Measurements from ENCODE around the gene SURF6. TPM values are rescaled to one million over a fixed set of nuclear protein-coding genes. Genes with fewer than 3 reads are reported as not detected.
"Not testable (repeated sequence)": the region's sequence is repeated elsewhere in the genome, so short reads cannot be mapped to it uniquely, and the experiment has no call there.

Gene SURF6
- total RNA-seq, 6 experiments from 2014 or later: 11.2 to 19.3 (median 13.5) TPM

DNA sequence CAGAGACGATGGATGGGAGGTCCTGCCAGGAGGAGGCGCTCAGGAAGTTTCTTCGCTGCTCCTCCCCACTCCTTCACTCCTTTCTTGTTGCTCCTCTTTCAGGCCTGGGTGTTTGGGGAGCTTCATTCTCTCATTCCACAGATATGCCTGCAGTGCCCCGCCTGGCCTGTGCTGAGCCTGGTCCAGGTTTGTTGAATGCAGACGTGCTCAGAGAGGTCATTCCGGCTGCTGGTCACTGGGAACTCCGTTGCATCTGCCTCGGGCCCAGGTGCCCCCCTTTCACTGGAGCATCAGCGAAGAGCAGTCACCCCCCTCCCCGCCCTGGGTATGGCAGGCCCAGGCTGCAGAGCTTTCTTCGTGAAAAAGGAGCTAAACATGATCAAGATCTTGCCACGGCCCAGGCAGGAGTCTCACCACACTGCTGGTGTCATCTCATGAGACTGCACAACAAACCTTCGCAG lies 15.5 kb downstream of the SURF6 start:
- H3K9me3 Mint-ChIP-seq: peaks cover 10% of the 10 kb centered on the region; the same call in 1 of the 2 replicates
- H3K4me1 Mint-ChIP-seq (ENCODE audit: low read depth): no peaks in the 10 kb centered on the region
- peaks cover 28% of the 10 kb centered on the region for H3K27me3 Mint-ChIP-seq (ENCODE audit: insufficient read depth)
- no peaks in the 10 kb centered on the region for H3K36me3 Mint-ChIP-seq (ENCODE audit: low read depth)
- no peak overlapping the region for H3K4me3 Mint-ChIP-seq
- no peak for DNase-seq
- 0 out of 2 replicates have a peak, but pooled peaks have one; percentile 11 for TF ChIP-seq CTCF (IDR thresholded peaks at IDR 0.05)
- no peak overlapping the region for H3K27ac Mint-ChIP-seq

DNA sequence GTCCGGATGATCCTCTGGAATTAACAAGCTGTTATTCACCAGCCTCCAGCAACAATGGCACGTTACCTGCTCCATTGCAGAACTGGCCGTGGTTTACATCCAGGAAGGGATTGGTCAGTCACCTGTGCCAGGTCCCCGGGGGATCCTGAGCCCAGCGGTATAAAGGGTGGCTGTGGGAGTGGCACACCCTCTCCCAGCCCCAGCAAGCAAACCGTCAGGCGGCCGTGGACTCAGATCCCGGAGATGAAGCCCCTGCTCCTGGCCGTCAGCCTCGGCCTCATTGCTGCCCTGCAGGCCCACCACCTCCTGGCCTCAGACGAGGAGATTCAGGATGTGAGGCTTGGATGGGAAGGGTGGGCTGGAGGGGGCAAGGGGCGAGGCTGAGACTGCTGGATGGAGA lies 18.4 kb downstream of the SURF6 start:
- not testable (repeated sequence) for DNase-seq; H3K36me3 Mint-ChIP-seq (ENCODE audit: low read depth); H3K4me3 Mint-ChIP-seq; H3K27ac Mint-ChIP-seq; H3K9me3 Mint-ChIP-seq; H3K4me1 Mint-ChIP-seq (ENCODE audit: low read depth)
- peaks cover 16% of the 10 kb centered on the region for H3K27me3 Mint-ChIP-seq (ENCODE audit: insufficient read depth)

- no peak overlapping the region for H3K4me3 Mint-ChIP-seq
- peaks cover 13% of the 10 kb centered on the region for H3K27me3 Mint-ChIP-seq (ENCODE audit: insufficient read depth)
- TF ChIP-seq CTCF (IDR thresholded peaks at IDR 0.05): no peak
- no peak for DNase-seq
- H3K4me1 Mint-ChIP-seq (ENCODE audit: low read depth): no peaks in the 10 kb centered on the region
- H3K27ac Mint-ChIP-seq: no peak overlapping the region
- no peaks in the 10 kb centered on the region for H3K36me3 Mint-ChIP-seq (ENCODE audit: low read depth)
- H3K9me3 Mint-ChIP-seq: no peaks in the 10 kb centered on the region
Measured at GRCh38 chr9:133315997-133316396, 20.0 kb downstream of the SURF6 start.

GRCh38 chr9:133309608-133310007 lies 26.4 kb downstream of the SURF6 start:
- Mint-ChIP-seq H3K9me3 (peaks cover 6% of the 10 kb centered on the region), H3K27ac (no peak overlapping the region), H3K27me3 (ENCODE audit: insufficient read depth) (peaks cover 25% of the 10 kb centered on the region), H3K4me1 (ENCODE audit: low read depth) (peaks cover 8% of the 10 kb centered on the region; the same call in 1 of the 2 replicates), H3K36me3 (ENCODE audit: low read depth) (peaks cover 9% of the 10 kb centered on the region), H3K4me3 (no peak overlapping the region)
- DNase-seq: no peak
- no peak for TF ChIP-seq CTCF (IDR thresholded peaks at IDR 0.05)

DNA sequence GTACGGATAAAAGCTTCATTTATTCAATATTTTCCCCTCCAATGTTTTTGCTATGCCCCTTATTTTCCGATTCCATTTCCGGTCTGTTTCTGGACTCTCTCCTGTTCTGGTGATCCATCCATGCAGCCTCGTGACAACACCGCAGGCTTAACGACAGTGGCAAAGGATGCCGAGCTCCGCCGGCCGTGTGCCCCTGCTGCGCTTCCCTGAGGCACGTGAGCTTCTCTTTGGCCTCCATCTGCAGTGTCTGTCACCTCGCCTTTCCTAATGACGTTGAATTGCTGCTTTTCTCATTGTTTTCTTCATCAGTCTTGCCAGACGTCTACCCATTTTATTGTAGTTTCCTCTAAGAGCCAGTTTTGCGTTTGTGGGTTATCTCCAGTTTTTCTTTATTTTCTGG lies 28.7 kb downstream of the SURF6 start:
- peaks cover 27% of the 10 kb centered on the region for H3K27me3 Mint-ChIP-seq (ENCODE audit: insufficient read depth)
- TF ChIP-seq CTCF (IDR thresholded peaks at IDR 0.05): no peak
- H3K27ac Mint-ChIP-seq: no peak overlapping the region
- H3K9me3 Mint-ChIP-seq: peaks cover 6% of the 10 kb centered on the region
- DNase-seq: no peak
- H3K36me3 Mint-ChIP-seq (ENCODE audit: low read depth): peaks cover 9% of the 10 kb centered on the region
- peaks cover 8% of the 10 kb centered on the region; the same call in 1 of the 2 replicates for H3K4me1 Mint-ChIP-seq (ENCODE audit: low read depth)
- H3K4me3 Mint-ChIP-seq: no peak overlapping the region

- Mint-ChIP-seq H3K27me3 (ENCODE audit: insufficient read depth) (peaks cover 33% of the 10 kb centered on the region), H3K27ac (no peak overlapping the region), H3K9me3 (peaks cover 6% of the 10 kb centered on the region), H3K4me3 (no peak overlapping the region), H3K4me1 (ENCODE audit: low read depth) (peaks cover 8% of the 10 kb centered on the region; the same call in 1 of the 2 replicates), H3K36me3 (ENCODE audit: low read depth) (peaks cover 9% of the 10 kb centered on the region)
- no peak for DNase-seq
- no peak for TF ChIP-seq CTCF (IDR thresholded peaks at IDR 0.05)
Measured at GRCh38 chr9:133306242-133307204, 29.5 kb downstream of the SURF6 start.
